Measurements from ENCODE around the gene THEMIS2.

The THEMIS2 gene

GRCh38 chr1:27832762-27833161 lies 39.6 kb upstream of the THEMIS2 start:
- no peak overlapping the region for H3K4me3 ChIP-seq (ENCODE audit: low read depth, low read length)
- CTCF ChIA-PET = interaction anchor here (0.6 to 1.5 kb wide), 6 partner anchors 8 to 259 kb away, joined by 3 to 4 read pairs (median 3); no protein-coding TSS in a partner anchor
- DNase-seq (ENCODE audit: low read depth, low spot score) = no peak
- no peak for TF ChIP-seq CTCF (IDR thresholded peaks at IDR 0.05; ENCODE audit: insufficient read depth, low read length, missing control alignments)
- POLR2A ChIA-PET = no interaction called here

GRCh38 chr1:27833470-27833869 lies 38.9 kb upstream of the THEMIS2 start:
- no peak for DNase-seq (ENCODE audit: low read depth, low spot score)
- no peak for TF ChIP-seq CTCF (IDR thresholded peaks at IDR 0.05; ENCODE audit: insufficient read depth, low read length, missing control alignments)
- POLR2A ChIA-PET = no interaction called here
- H3K4me3 ChIP-seq (ENCODE audit: low read depth, low read length) = no peak overlapping the region
- CTCF ChIA-PET = interaction anchor here (0.9 to 1.4 kb wide), 5 partner anchors 10 to 164 kb away, joined by 3 to 12 read pairs (median 3); no protein-coding TSS in a partner anchor

GRCh38 chr1:27835046-27835445 lies 37.3 kb upstream of the THEMIS2 start:
- no peak for DNase-seq (ENCODE audit: low read depth, low spot score)
- H3K4me3 ChIP-seq (ENCODE audit: low read depth, low read length) = no peak overlapping the region
- ChIA-PET POLR2A (no interaction called here), CTCF (interaction anchor here (0.9 to 1.1 kb wide), 2 partner anchors 23 to 110 kb away, joined by 3 to 4 read pairs; partner anchors contain the start of gene FAM76A)
- TF ChIP-seq CTCF (IDR thresholded peaks at IDR 0.05; ENCODE audit: insufficient read depth, low read length, missing control alignments) = no peak

- no peak overlapping the region for H3K4me3 ChIP-seq (ENCODE audit: low read depth, low read length)
- ChIA-PET CTCF (interaction anchor here (0.8 to 0.9 kb wide), 2 partner anchors 22 to 144 kb away, joined by 3 read pairs; no protein-coding TSS in a partner anchor), POLR2A (no interaction called here)
- DNase-seq (ENCODE audit: low read depth, low spot score) = no peak
- TF ChIP-seq CTCF (IDR thresholded peaks at IDR 0.05; ENCODE audit: insufficient read depth, low read length, missing control alignments) = no peak
These were observed 36.8 kb upstream of the THEMIS2 start for GRCh38 chr1:27835501-27835900.

GRCh38 chr1:27849951-27850350 lies 22.4 kb upstream of the THEMIS2 start:
- POLR2A ChIA-PET = no interaction called here

GRCh38 chr1:27855085-27855484 lies 17.3 kb upstream of the THEMIS2 start:
- DNase-seq (ENCODE audit: low read depth, low spot score) = no peak
- no peak for TF ChIP-seq CTCF (IDR thresholded peaks at IDR 0.05; ENCODE audit: insufficient read depth, low read length, missing control alignments)
- no peak overlapping the region for H3K4me3 ChIP-seq (ENCODE audit: low read depth, low read length)
- POLR2A ChIA-PET = no interaction called here
- CTCF ChIA-PET = interaction anchor here (4.1 kb wide), 1 partner anchor 121 kb away, joined by 110 read pairs; no protein-coding TSS in a partner anchor

More at GRCh38 chr1:27849951-27850350, 22.4 kb upstream of the THEMIS2 start:
- TF ChIP-seq CTCF (IDR thresholded peaks at IDR 0.05; ENCODE audit: insufficient read depth, low read length, missing control alignments) = no peak
- no peak overlapping the region for H3K4me3 ChIP-seq (ENCODE audit: low read depth, low read length)
- no peak for DNase-seq (ENCODE audit: low read depth, low spot score)
- CTCF ChIA-PET = interaction anchor here (1.6 to 3.1 kb wide), 2 partner anchors 8 to 180 kb away, joined by 6 to 17 read pairs; no protein-coding TSS in a partner anchor
